Fibroblast of lung (primary cell): Measurements from ENCODE around the gene FAM240B. TPM values are rescaled to one million over a fixed set of nuclear protein-coding genes. Genes with fewer than 3 reads are reported as not detected.

ENCODE experiments used
- DNase-seq, 2 donors: peaks; one replicate each; pipeline versions ENCODE4 v3.0.0 to v3.0.0-alpha.2; 2010; ENCODE audit warnings: low read depth in 2 of 2
- H2AFZ ChIP-seq: 2 replicates; pipeline ENCODE4 v1.5.1; 2012; ENCODE audit warnings: low read length, control low read depth, inconsistent platforms
- H3K27ac ChIP-seq: 2 replicates; pipeline ENCODE4 v1.5.1; 2011; ENCODE audit warnings: low read length, control low read depth; ENCODE audit not compliant: insufficient read depth
- H3K27me3 ChIP-seq: 2 replicates; pipeline ENCODE4 v1.5.1; 2011; ENCODE audit warnings: mild to moderate bottlenecking, low read length; ENCODE audit not compliant: control insufficient read depth, insufficient read depth
- H3K36me3 ChIP-seq: 2 replicates; pipeline ENCODE4 v1.5.1; 2011; ENCODE audit warnings: low read length; ENCODE audit not compliant: control insufficient read depth, insufficient read depth
- H3K4me1 ChIP-seq: 2 replicates; pipeline ENCODE4 v1.5.1; 2011; ENCODE audit warnings: low read length; ENCODE audit not compliant: control insufficient read depth, insufficient read depth; ENCODE audit errors: extremely low read depth
- H3K4me2 ChIP-seq: 2 replicates; pipeline ENCODE4 v1.5.1; 2011; ENCODE audit warnings: low read length, control low read depth; ENCODE audit not compliant: insufficient read depth; ENCODE audit errors: extremely low read depth
- H3K4me3 ChIP-seq, 4 experiments: fragments of 200-600 bp in 1 of 4; sonication (generic) in 1 of 4; replicated peaks in 1 of 4; 2 replicates each; pipeline ENCODE4 v1.5.1; 2011 to 2016; ENCODE audit warnings: low read length in 4 of 4, low read depth in 3 of 4, mild to moderate bottlenecking in 3 of 4, control low read depth in 2 of 4, inconsistent platforms in 1 of 4, mixed read lengths in 1 of 4; ENCODE audit not compliant: insufficient read depth in 1 of 4; ENCODE audit errors: control extremely low read depth in 1 of 4
- H3K79me2 ChIP-seq: 2 replicates; pipeline ENCODE4 v1.5.1; 2012; ENCODE audit warnings: mild to moderate bottlenecking, low read length, inconsistent platforms; ENCODE audit not compliant: control insufficient read depth, insufficient read depth
- H3K9ac ChIP-seq: 2 replicates; pipeline ENCODE4 v1.5.1; 2011; ENCODE audit warnings: mild to moderate bottlenecking, low read length, control low read depth; ENCODE audit not compliant: insufficient read depth
- H3K9me3 ChIP-seq: 2 replicates; pipeline ENCODE4 v1.5.1; 2012; ENCODE audit warnings: low read depth, low read length; ENCODE audit not compliant: control insufficient read depth, insufficient read depth
- H4K20me1 ChIP-seq: 2 replicates; pipeline ENCODE4 v1.5.1; 2011; ENCODE audit warnings: low read length; ENCODE audit not compliant: control insufficient read depth, insufficient read depth; ENCODE audit errors: extremely low read depth
- CTCF ChIP-seq, 2 donors: IDR thresholded peaks in 1 of 2; conservative IDR thresholded peaks in 1 of 2; 1 replicate in 1 of 2; 2 replicates in 1 of 2; pipeline ENCODE4 v1.5.1; 2011 to 2012; ENCODE audit warnings: low read length in 2 of 2, control low read depth in 1 of 2, inconsistent platforms in 1 of 2, low read depth in 1 of 2, mild to moderate bottlenecking in 1 of 2
- EZH2 ChIP-seq: IDR thresholded peaks from 2 replicates; pipeline ENCODE4 v1.5.1; 2012; ENCODE audit warnings: low read length, control low read depth, mild to moderate bottlenecking; ENCODE audit errors: missing control alignments
- polyA plus RNA-seq, 2 donors: library from polyadenylated mRNA; depleted of rRNA in 1 of 2; stranded (reverse) in 1 of 2; unstranded in 1 of 2; fragments of >200 nt; gene quantifications; 2 replicates each; pipeline ENCODE4 v1.2.1, GENCODE V29; 2011 to 2012; ENCODE audit warnings: missing spikeins in 1 of 2
- total RNA-seq: library from RNA; depleted of rRNA; stranded (reverse); fragments of >200 nt; gene quantifications from 2 replicates; pipeline ENCODE4 v1.2.1, GENCODE V29; 2014

The FAM240B gene
- total and polyA plus RNA-seq, 2 donors (not counting 1 experiment from before 2014, with no cell fraction given), result not detected

- no peaks in the 10 kb centered on the region for H3K27me3 ChIP-seq
- H4K20me1 ChIP-seq, result no peaks in the 10 kb centered on the region
- no peaks in the 10 kb centered on the region for H3K4me1 ChIP-seq
- no peak overlapping the region for H2AFZ ChIP-seq
- TF ChIP-seq EZH2 (no peak), CTCF (conservative IDR thresholded peaks at IDR 0.05 in 1 of 2, IDR thresholded peaks at IDR 0.05 in 1 of 2; ENCODE audit: low read depth in 1 of 2, low read length in 2 of 2) (no peak)
- H3K79me2 ChIP-seq, result no peaks in the 10 kb centered on the region
- H3K4me3 ChIP-seq, result no peak overlapping the region
- no peak overlapping the region for H3K4me2 ChIP-seq
- no peaks in the 10 kb centered on the region for H3K9me3 ChIP-seq
- no peaks in the 10 kb centered on the region for H3K36me3 ChIP-seq
- no peak for DNase-seq
- H3K9ac ChIP-seq, result no peak overlapping the region
- H3K27ac ChIP-seq, result no peak overlapping the region
Measured at GRCh38 chr9:38724754-38725153, 4.8 kb upstream of the FAM240B start.

GRCh38 chr9:38718148-38718547 lies 1.8 kb downstream of the FAM240B start:
- no peaks in the 10 kb centered on the region for H3K36me3 ChIP-seq
- H4K20me1 ChIP-seq, result no peaks in the 10 kb centered on the region
- no peak overlapping the region for H3K27ac ChIP-seq
- no peaks in the 10 kb centered on the region for H3K4me1 ChIP-seq
- TF ChIP-seq CTCF (conservative IDR thresholded peaks at IDR 0.05 in 1 of 2, IDR thresholded peaks at IDR 0.05 in 1 of 2; ENCODE audit: low read depth in 1 of 2, low read length in 2 of 2) (no peak), EZH2 (no peak)
- no peak overlapping the region for H3K4me3 ChIP-seq
- H3K4me2 ChIP-seq, result no peak overlapping the region
- no peaks in the 10 kb centered on the region for H3K27me3 ChIP-seq
- no peak overlapping the region for H3K9ac ChIP-seq
- DNase-seq, result no peak
- H3K79me2 ChIP-seq, result no peaks in the 10 kb centered on the region
- no peaks in the 10 kb centered on the region for H3K9me3 ChIP-seq
- no peak overlapping the region for H2AFZ ChIP-seq

GRCh38 chr9:38715684-38716083 lies 4.2 kb downstream of the FAM240B start:
- no peak for DNase-seq
- TF ChIP-seq EZH2 (no peak), CTCF (conservative IDR thresholded peaks at IDR 0.05 in 1 of 2, IDR thresholded peaks at IDR 0.05 in 1 of 2; ENCODE audit: low read depth in 1 of 2, low read length in 2 of 2) (no peak)
- Histone ChIP-seq H2AFZ (no peak overlapping the region), H3K9me3 (no peaks in the 10 kb centered on the region), H4K20me1 (no peaks in the 10 kb centered on the region), H3K36me3 (no peaks in the 10 kb centered on the region), H3K4me1 (no peaks in the 10 kb centered on the region), H3K9ac (no peak overlapping the region), H3K27ac (no peak overlapping the region), H3K79me2 (no peaks in the 10 kb centered on the region), H3K27me3 (no peaks in the 10 kb centered on the region), H3K4me2 (no peak overlapping the region), H3K4me3 (no peak overlapping the region)
